GM21381 (cell line): ENCODE measurements around the gene DMXL1.

Experiments used
- ATAC-seq: cut with Tn5 transposase; IDR thresholded peaks from one replicate; pipeline ENCODE4 v1.9.1; 2021; ENCODE audit warnings: mild to moderate bottlenecking, moderate library complexity; ENCODE audit not compliant: unreplicated experiment

DMXL1 gene, protein sequence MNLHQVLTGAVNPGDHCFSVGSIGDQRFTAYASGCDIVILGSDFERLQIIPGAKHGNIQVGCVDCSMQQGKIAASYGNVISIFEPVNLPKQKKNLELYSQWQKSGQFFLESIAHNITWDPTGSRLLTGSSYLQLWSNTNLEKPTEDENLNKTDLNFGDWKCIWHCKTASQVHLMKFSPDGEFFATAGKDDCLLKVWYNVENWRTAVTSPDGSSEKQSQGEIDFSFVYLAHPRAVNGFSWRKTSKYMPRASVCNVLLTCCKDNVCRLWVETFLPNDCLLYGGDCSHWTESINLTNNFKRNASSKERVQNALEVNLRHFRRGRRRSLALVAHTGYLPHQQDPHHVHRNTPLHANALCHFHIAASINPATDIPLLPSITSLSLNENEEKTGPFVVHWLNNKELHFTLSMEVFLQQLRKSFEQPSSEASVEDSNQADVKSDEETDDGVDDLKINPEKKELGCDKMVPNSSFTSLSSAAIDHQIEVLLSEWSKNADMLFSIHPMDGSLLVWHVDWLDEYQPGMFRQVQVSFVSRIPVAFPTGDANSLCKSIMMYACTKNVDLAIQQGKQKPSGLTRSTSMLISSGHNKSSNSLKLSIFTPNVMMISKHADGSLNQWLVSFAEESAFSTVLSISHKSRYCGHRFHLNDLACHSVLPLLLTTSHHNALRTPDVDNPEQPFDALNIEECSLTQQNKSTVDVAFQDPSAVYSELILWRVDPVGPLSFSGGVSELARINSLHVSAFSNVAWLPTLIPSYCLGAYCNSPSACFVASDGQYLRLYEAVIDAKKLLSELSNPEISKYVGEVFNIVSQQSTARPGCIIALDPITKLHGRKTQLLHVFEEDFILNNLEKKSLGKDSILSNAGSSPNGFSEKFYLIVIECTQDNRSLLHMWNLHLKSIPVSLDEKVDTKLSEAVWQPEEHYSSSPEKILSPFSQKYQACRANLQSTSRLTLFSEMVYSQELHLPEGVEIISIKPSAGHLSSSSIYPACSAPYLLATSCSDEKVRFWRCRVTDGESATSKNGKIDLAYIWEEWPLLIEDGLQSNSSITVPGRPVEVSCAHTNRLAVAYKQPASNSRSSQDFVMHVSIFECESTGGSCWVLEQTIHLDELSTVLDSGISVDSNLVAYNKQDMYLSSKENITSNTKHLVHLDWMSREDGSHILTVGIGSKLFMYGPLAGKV (N-terminal part only)

DNA sequence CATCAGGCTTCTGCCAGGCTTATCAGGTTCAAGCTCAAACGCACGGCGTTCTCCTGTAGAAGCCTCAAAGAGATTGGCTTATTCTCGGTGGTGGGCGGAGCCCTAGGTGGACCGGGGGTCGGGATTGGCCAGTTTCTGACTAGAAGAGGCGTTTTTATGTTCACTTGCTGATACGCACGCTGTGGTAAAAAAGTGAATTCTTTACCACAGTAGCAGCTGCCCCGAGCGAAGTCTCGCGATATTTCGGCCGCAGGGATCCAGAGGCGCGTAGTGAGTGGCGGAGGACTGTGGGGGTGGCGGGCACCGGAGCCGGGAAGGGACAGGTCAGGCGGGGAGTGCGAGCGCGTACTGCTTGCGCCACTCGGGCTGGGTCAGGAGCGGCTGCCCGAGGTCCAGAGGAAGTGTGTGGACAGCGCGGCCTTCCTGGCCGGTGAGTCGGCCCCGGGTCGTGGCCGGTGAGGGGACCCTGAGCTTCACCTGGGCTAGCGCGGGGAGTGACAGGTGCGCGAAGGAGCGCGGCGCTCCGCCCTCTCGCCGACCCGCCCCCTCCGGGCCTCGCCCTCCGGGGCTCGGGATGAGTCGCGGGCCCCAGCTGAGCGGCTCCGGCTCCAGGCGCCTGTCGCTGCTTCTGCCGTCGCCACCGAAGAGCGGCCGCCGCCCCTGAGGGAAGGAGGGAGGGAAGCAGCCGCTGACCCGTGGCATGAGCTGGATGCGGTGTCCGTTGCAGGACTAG is at the start of gene DMXL1:
Gene DMXL1, plus strand, starts transcription at position 260 of the 733 bp plus-strand sequence. CDS start 483 bp downstream, outside the sequence.
- peak; percentile 73 for ATAC-seq

DNA sequence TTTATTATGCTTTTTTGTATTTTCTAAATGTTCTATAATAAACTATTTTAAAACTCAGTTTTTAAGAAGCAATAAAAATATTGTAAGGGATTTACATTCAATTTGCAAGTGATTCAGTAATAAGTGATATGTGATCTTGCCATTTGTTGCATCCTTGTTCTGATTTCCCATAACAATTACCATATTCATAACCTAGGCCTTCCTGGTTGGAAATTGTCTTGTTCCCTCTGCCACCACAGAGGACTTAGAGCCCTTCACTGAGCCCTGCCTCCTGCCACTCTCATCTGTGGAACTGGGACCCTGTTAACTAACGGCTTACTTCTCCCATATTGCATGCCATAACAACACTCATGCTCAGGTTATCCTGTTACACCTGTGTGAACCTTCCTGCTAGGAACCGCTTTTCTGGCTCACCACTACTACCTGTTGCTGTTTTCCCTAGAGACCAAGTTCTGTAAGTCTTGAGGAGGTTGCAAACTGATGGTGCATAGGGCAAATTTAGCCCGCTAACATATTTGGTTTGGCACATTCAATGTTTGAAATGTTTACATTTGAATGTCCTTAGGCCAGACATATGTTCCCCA is 49.6 kb upstream of the DMXL1 start:
- no peak for ATAC-seq

DNA sequence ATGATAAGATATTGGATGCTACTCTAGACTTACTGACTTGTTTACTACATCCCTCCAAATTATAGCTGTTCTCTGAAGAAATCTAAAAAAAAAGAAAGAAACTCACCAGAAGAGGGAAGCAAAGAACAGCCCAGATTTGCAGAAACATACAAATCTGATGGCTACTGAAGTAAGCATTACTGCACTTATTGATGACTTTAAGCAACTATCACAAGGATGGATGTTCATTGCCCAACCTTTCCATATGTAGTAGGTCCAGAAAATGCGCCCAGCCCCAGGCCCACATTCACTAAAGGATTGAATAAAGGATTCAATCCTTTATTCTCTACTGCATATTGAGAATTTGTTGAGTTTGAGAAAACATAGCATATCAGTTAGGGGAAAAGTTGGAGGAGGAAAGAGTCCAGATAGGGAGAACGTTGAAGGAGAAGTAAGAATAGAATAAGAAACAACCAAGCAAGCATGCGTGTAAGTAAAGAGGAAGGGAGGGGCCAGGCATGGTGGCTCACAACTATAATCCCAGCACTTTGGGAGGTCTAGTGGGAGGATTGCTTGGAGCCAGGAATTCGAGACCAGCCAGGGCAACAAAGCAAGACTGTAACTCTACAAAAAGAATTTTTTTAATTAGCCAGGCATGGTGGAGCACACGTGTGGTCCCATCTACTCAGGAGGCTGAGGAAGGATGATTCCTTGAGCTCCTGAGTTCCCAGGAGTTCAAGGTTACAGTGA is 48.7 kb upstream of the DMXL1 start:
- ATAC-seq, result peak; percentile 63

- ATAC-seq, result no peak
These were observed 48.1 kb upstream of the DMXL1 start for GRCh38 chr5:119022773-119023172.

GRCh38 chr5:119028575-119028974 is 42.3 kb upstream of the DMXL1 start:
- ATAC-seq, result no peak

- peak; percentile 74 for ATAC-seq
These were observed 39.6 kb upstream of the DMXL1 start for GRCh38 chr5:119031011-119031886.

GRCh38 chr5:119031905-119032304 is 39.0 kb upstream of the DMXL1 start:
- peak; percentile 52 for ATAC-seq

GRCh38 chr5:119032656-119033055 is 38.2 kb upstream of the DMXL1 start:
- peak; percentile 42 for ATAC-seq

- no peak for ATAC-seq
These were observed 37.8 kb upstream of the DMXL1 start for GRCh38 chr5:119033135-119033534.

- ATAC-seq, result no peak
These were observed 34.7 kb upstream of the DMXL1 start for GRCh38 chr5:119036101-119036762.

DNA sequence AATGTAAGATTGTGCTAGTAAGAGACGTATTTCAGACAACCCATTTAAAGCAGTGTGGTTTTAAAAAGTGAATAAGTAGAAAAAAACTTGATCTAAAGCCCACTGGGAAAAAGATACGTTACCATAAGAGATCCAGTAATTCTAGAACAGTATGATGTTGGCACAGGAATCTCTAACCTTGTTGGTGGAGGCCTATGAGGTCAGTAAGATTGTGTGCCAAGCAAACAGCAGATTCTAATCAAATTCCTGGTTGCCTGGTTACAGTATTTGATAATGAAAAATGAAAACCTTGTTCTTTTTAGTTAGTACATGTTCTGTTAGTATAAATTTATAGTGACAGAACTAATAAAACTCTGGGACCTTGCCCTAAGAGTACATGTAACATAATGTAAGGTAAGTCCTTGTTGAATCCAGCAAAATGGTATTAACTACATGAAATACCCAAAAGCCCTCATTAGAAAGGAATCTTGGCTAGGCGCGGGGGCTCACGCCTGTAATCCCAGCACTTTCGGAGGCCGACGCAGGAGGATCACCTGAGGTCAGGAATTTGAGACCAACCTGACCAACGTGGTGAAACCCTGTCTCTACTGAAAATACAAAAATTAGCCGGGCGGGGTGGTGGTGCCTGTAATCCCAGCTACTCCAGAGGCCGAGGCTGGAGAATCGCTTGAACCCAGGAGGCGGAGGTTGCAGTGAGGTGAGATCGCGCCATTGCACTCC is 33.2 kb upstream of the DMXL1 start:
- ATAC-seq, result no peak

- no peak for ATAC-seq
These were observed 22.6 kb upstream of the DMXL1 start for GRCh38 chr5:119048246-119048645.

DNA sequence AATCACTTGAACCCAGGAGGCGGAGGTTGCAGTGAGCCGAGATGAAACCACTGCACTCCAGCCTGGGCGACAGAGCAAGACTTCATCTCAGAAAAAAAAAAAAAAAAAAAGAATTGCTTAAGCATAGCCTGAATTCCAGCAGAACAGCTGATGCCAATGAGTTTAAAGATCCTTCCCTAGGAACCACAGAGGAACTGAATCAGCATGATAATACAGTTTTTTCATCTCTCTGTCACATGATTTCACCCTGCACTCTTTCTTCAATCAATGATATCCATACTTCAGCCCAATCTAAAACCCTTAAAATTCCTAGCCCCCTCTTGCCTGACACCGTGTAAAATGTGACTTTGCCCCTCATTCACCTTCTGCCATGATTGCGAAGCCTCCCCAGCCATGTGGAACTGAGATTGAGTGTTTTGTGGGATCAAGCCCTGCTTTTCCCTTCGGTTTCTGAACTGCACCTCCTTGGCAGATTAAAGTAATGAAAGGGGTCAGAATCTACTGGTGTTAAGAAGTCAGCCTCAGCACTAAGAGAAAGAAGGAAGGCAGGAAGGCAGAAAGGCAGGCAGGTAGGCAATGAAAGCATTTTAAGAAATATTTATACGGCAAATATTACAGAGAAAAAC is 20.9 kb upstream of the DMXL1 start:
- no peak for ATAC-seq

DNA sequence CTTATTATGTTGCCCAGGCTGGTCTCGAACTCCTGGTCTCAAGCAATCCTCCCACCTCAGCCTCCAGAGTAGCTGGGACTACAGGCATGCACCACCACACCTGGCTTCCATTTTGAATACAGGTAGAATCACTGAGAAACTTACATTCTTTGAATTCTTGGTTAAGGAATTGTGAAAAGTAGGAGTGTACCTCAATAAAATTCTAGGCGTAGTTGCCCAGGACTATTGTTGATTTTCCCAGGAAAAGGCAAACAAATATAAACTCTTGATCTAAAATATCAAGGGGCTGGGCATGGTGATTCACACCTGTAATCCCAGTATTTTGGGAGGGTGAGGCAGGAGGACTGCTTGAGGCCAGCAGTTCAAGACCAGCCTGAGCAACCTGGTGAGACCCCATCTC is 16.8 kb upstream of the DMXL1 start:
- no peak for ATAC-seq

DNA sequence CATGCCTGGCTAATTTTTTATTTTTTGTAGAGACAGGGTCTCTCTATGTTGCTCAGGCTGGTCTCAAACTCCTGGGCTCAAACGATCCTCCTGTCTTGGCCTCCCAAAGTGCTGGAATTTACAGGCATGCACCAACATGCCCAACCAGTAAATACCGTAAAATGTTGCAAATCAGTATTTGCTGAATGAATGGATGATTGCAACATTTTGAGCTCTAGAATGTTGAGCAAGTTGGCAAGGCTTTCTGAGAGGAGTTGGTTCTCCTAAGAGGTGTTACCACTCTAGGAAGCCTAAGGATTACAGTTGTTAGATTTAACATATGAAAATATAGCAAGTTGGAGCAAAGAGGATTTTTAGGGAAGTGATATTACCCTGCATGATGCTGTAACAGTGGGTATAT is 15.6 kb upstream of the DMXL1 start:
- no peak for ATAC-seq

- ATAC-seq, result no peak
These were observed 11.8 kb upstream of the DMXL1 start for GRCh38 chr5:119058979-119059529.
